Hepatocyte (in vitro differentiated cells): ENCODE measurements around the gene SYT2. TPM values are rescaled to one million over a fixed set of nuclear protein-coding genes. Genes with fewer than 3 reads are reported as not detected.

Experiments
- DNase-seq: peaks from one replicate; pipeline ENCODE4 v3.0.0-alpha.2; 2016; ENCODE audit warnings: low spot score
- H2AFZ ChIP-seq: fragments of 200-600 bp; sonication (generic); 2 replicates; pipeline ENCODE4 v1.6.0; 2016; ENCODE audit warnings: antibody characterized with exemption, mild to moderate bottlenecking
- H3K27ac ChIP-seq: fragments of 200-600 bp; sonication (generic); 2 replicates; pipeline ENCODE4 v1.5.1; 2016; ENCODE audit warnings: mild to moderate bottlenecking
- H3K27me3 ChIP-seq: fragments of 200-600 bp; sonication (generic); 2 replicates; pipeline ENCODE4 v1.6.1; 2016
- H3K36me3 ChIP-seq: fragments of 200-600 bp; sonication (generic); replicated peaks from 2 replicates; pipeline ENCODE4 v1.5.1; 2016; ENCODE audit warnings: low read depth; ENCODE audit not compliant: insufficient read depth
- H3K4me1 ChIP-seq: fragments of 200-600 bp; sonication (generic); 2 replicates; pipeline ENCODE4 v1.5.1; 2016; ENCODE audit warnings: mild to moderate bottlenecking, moderate library complexity; ENCODE audit not compliant: insufficient read depth
- H3K4me2 ChIP-seq: fragments of 200-600 bp; sonication (generic); 2 replicates; pipeline ENCODE4 v1.6.0; 2016
- H3K4me3 ChIP-seq: fragments of 200-600 bp; sonication (generic); 2 replicates; pipeline ENCODE4 v1.5.1; 2016; ENCODE audit warnings: mild to moderate bottlenecking
- H3K79me2 ChIP-seq: fragments of 200-600 bp; sonication (generic); 2 replicates; pipeline ENCODE4 v1.6.0; 2017; ENCODE audit warnings: mild to moderate bottlenecking
- H3K9me2 ChIP-seq: fragments of 200-600 bp; sonication (generic); replicated peaks from 2 replicates; pipeline ENCODE4 v1.6.0; 2017; ENCODE audit warnings: mild to moderate bottlenecking; ENCODE audit not compliant: insufficient read depth
- H3K9me3 ChIP-seq: fragments of 200-600 bp; sonication (generic); 2 replicates; pipeline ENCODE4 v1.5.1; 2016; ENCODE audit warnings: low read depth, mild to moderate bottlenecking
- H4K20me1 ChIP-seq: fragments of 200-600 bp; sonication (generic); 2 replicates; pipeline ENCODE4 v1.6.0; 2016; ENCODE audit warnings: mild to moderate bottlenecking; ENCODE audit not compliant: insufficient read depth, poor library complexity, severe bottlenecking
- CTCF ChIP-seq: fragments of 200-600 bp; sonication (generic); IDR thresholded peaks from 2 replicates; pipeline ENCODE4 v1.5.1; 2016; ENCODE audit warnings: antibody characterized with exemption, mild to moderate bottlenecking; ENCODE audit not compliant: poor library complexity
- EZH2 ChIP-seq: fragments of 200-600 bp; sonication (generic); IDR thresholded peaks from 2 replicates; pipeline ENCODE4 v1.6.1; 2016; ENCODE audit warnings: antibody characterized with exemption, mild to moderate bottlenecking, borderline replicate concordance
- EZH2phosphoT487 ChIP-seq: fragments of 200-600 bp; sonication (generic); IDR thresholded peaks from one replicate; pipeline ENCODE4 v1.6.1; 2018; ENCODE audit warnings: antibody characterized with exemption, mild to moderate bottlenecking, low read depth, moderate library complexity; ENCODE audit not compliant: unreplicated experiment, severe bottlenecking
- WGBS: methylation state at CpG from one replicate; pipeline ENCODE4 v1.1.6; 2016; ENCODE audit warnings: low lambda C conversion rate; ENCODE audit errors: missing lambda C conversion rate; 5-methylcytosine and 5-hydroxymethylcytosine counted together
- polyA plus RNA-seq: library from polyadenylated mRNA; unstranded; fragments of >200 nt; fragmentation: Nextera tagmentation; extraction: Ambion mirVana; gene quantifications from 2 replicates; pipeline ENCODE4 v1.2.1, GENCODE V29; 2016
- total RNA-seq: library from RNA; depleted of rRNA; stranded (reverse); fragments of >200 nt; gene quantifications from 2 replicates; pipeline ENCODE4 v1.2.3, GENCODE V29; 2014

Gene SYT2
- total and polyA plus RNA-seq, 2 experiments from 2014 or later: 0.81 to 0.90 TPM

- Histone ChIP-seq H3K4me2 (no peak overlapping the region), H3K4me3 (no peak overlapping the region), H4K20me1 (no peaks in the 10 kb centered on the region), H3K27ac (no peak overlapping the region), H3K27me3 (no peaks in the 10 kb centered on the region), H3K79me2 (no peaks in the 10 kb centered on the region), H2AFZ (no peak overlapping the region), H3K36me3 (no peaks in the 10 kb centered on the region), H3K4me1 (no peaks in the 10 kb centered on the region), H3K9me2 (no peaks in the 10 kb centered on the region), H3K9me3 (no peaks in the 10 kb centered on the region)
- DNase-seq: no peak
- no peak for TF ChIP-seq EZH2phosphoT487
- TF ChIP-seq CTCF: no peak
- no peak for TF ChIP-seq EZH2
- WGBS: 67% methylated on average over 2 of the region's 2 CpGs
Measured at GRCh38 chr1:202680586-202681352, 29.5 kb downstream of the SYT2 start.

- Histone ChIP-seq H4K20me1 (no peaks in the 10 kb centered on the region), H3K27ac (no peak overlapping the region), H3K4me1 (no peaks in the 10 kb centered on the region), H2AFZ (no peak overlapping the region), H3K27me3 (no peaks in the 10 kb centered on the region), H3K4me3 (no peak overlapping the region), H3K9me3 (no peaks in the 10 kb centered on the region), H3K4me2 (no peak overlapping the region), H3K9me2 (no peaks in the 10 kb centered on the region), H3K36me3 (no peaks in the 10 kb centered on the region), H3K79me2 (no peaks in the 10 kb centered on the region)
- TF ChIP-seq EZH2: no peak
- no peak for TF ChIP-seq CTCF
- TF ChIP-seq EZH2phosphoT487: no peak
- DNase-seq: no peak
- 75% methylated on average over 4 of the region's 4 CpGs for WGBS
Measured at GRCh38 chr1:202679406-202680177, 30.7 kb downstream of the SYT2 start.

- H3K79me2 ChIP-seq: no peaks in the 10 kb centered on the region
- no peaks in the 10 kb centered on the region for H3K36me3 ChIP-seq
- H2AFZ ChIP-seq: no peak overlapping the region
- no peak overlapping the region for H3K27ac ChIP-seq
- no peaks in the 10 kb centered on the region for H3K4me1 ChIP-seq
- H3K9me3 ChIP-seq: no peaks in the 10 kb centered on the region
- no peak overlapping the region for H3K4me3 ChIP-seq
- 82% methylated on average over 2 of the region's 2 CpGs for WGBS
- H3K9me2 ChIP-seq: no peaks in the 10 kb centered on the region
- DNase-seq: no peak
- TF ChIP-seq EZH2phosphoT487: no peak
- TF ChIP-seq EZH2: no peak
- TF ChIP-seq CTCF: no peak
- no peak overlapping the region for H3K4me2 ChIP-seq
- H3K27me3 ChIP-seq: no peaks in the 10 kb centered on the region
- no peaks in the 10 kb centered on the region for H4K20me1 ChIP-seq
Measured at GRCh38 chr1:202677433-202677832, 32.8 kb downstream of the SYT2 start.
